Nephron progenitor cell (in vitro differentiated cells): Measurements from ENCODE around the gene MAL.

ENCODE experiments used
- DNase-seq: peaks from one replicate; pipeline ENCODE4 v3.0.0; 2021
- H3K27ac Mint-ChIP-seq: 2 replicates; pipeline ENCODE4 v1.8.0; 2021; ENCODE audit warnings: mild to moderate bottlenecking, moderate library complexity, mixed read lengths
- H3K27me3 Mint-ChIP-seq: 2 replicates; pipeline ENCODE4 v1.8.0; 2021; ENCODE audit warnings: mild to moderate bottlenecking, low read depth, mixed read lengths; ENCODE audit not compliant: poor library complexity
- H3K36me3 Mint-ChIP-seq: 2 replicates; pipeline ENCODE4 v1.8.0; 2021; ENCODE audit warnings: low read depth, mixed read lengths
- H3K4me1 Mint-ChIP-seq: 2 replicates; pipeline ENCODE4 v1.8.0; 2021; ENCODE audit warnings: mixed read lengths
- H3K4me3 Mint-ChIP-seq: 2 replicates; pipeline ENCODE4 v1.8.0; 2021; ENCODE audit warnings: mild to moderate bottlenecking, moderate library complexity, mixed read lengths
- H3K9me3 Mint-ChIP-seq: 2 replicates; pipeline ENCODE4 v1.8.0; 2021; ENCODE audit warnings: mild to moderate bottlenecking, moderate library complexity, mixed read lengths
- CTCF ChIP-seq: fragments of 200-600 bp; sonication (generic); IDR thresholded peaks from 2 replicates; pipeline ENCODE4 v1.5.0; 2021; ENCODE audit warnings: antibody characterized with exemption

Gene MAL

DNA sequence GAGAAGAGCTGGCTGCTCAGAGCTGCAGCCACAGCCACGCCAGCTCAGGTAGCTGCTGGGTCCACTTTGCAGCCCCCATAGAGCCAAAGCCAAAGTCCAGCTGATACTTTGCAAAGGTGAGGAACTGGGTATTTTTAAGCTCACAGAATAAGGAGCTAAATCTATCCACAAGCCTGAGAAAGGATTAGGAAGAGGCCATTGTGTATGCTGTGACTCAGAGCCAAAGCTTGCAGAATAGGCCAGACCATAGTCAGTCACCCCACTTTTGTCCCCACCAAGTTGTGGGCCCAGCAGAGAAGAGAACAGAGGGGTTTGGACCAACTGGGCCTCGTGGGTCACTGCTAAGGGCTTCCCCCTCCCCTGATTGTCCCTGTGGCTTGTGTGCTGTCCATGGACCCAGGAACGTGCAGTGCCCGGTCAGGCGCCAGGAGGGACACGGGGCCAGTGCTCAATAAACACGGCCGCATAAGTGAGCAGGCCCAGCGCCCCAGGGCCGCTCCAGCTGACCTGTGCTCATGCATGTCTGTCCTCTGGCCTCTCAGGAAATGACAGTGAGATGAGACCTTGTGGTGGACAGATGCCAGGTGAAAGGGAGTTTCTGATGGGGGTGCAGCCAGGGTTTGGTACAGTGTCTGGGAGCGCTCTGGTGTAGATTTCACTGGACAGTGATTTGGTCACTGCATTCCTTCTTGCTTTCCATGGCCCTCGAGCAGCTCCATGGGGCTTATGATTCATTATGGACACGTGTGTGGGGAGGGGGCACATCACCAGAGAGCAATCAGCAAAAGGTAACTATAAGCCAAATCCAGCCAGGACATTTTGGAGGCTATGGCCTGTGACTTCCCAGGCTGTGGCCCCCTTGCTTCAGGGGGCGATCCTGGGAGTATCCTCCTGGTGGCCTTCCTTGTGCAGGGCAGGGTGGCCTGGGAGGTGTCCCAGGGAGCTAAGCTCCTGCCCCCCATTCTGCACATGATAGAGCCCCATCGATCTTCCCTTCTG, 31.3 kb downstream of the MAL start:
- Mint-ChIP-seq H3K9me3 (peaks cover 5% of the 10 kb centered on the region), H3K27ac (no peak overlapping the region), H3K4me1 (peaks cover 43% of the 10 kb centered on the region), H3K4me3 (no peak overlapping the region), H3K36me3 (no peaks in the 10 kb centered on the region), H3K27me3 (peaks cover 26% of the 10 kb centered on the region)
- DNase-seq, result no peak
- no peak for TF ChIP-seq CTCF

DNA sequence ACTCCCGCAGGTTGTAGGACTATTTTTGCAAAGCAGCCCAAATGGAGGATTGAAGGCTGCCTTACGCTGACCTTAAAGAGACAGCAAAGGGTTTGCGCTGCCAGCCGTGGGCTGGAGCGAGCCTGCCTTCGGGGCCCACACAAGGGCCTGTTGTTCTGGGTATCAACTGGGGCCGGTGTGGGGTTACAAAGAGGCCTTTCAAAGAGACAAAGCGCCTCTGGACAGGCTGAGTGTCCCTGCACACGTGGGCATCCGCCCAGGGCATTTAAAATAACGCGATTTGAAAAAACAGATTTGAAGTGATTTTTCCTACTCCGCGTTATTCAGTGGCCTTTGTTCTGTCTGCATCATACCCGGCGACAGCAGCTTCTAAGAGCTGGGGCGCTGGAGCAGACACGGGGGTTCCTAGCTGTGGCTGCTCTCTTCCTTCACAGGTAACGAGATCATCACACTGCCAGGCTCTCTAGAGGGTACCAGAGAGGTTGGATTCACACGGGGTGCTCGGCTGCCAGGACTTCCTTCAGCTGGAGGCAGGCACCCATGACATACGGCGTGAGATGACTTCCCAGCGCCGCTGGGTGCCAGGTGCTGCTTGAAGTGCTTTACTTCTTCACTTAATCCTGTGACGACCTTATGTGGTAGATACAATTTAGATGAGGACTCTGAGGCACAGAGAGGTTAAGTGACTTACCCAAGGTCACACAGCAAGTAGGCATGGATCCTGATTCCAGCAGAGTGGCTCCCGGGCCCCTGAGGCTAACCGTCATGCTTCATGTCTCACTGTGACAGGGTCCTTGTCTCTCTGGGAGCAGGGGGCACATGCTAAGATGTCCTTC, 32.2 kb downstream of the MAL start:
- H3K36me3 Mint-ChIP-seq, result no peaks in the 10 kb centered on the region
- no peak overlapping the region for H3K27ac Mint-ChIP-seq

GRCh38 chr2:95058466-95058988, 33.0 kb downstream of the MAL start:
- H3K4me1 Mint-ChIP-seq, result peaks cover 48% of the 10 kb centered on the region
- TF ChIP-seq CTCF, result no peak
- H3K27ac Mint-ChIP-seq, result no peak overlapping the region
- peaks cover 13% of the 10 kb centered on the region for H3K27me3 Mint-ChIP-seq
- no peak overlapping the region for H3K4me3 Mint-ChIP-seq
- no peaks in the 10 kb centered on the region for H3K36me3 Mint-ChIP-seq
- DNase-seq, result no peak
- H3K9me3 Mint-ChIP-seq, result peaks cover 14% of the 10 kb centered on the region

More for the DNA sequence above, 32.2 kb downstream of the MAL start:
- Mint-ChIP-seq H3K9me3 (peaks cover 10% of the 10 kb centered on the region), H3K4me3 (no peak overlapping the region), H3K27me3 (peaks cover 18% of the 10 kb centered on the region), H3K4me1 (peaks cover 44% of the 10 kb centered on the region)
- no peak for DNase-seq
- TF ChIP-seq CTCF, result no peak

GRCh38 chr2:95058989-95059641, 33.6 kb downstream of the MAL start:
- H3K4me3 Mint-ChIP-seq, result no peak overlapping the region
- peaks cover 18% of the 10 kb centered on the region for H3K9me3 Mint-ChIP-seq
- DNase-seq, result peak; percentile 31
- no peak for TF ChIP-seq CTCF
- H3K27me3 Mint-ChIP-seq, result peaks cover 12% of the 10 kb centered on the region
- H3K36me3 Mint-ChIP-seq, result no peaks in the 10 kb centered on the region
- peaks cover 51% of the 10 kb centered on the region for H3K4me1 Mint-ChIP-seq
- H3K27ac Mint-ChIP-seq, result no peak overlapping the region

- no peak for DNase-seq
- Mint-ChIP-seq H3K9me3 (peaks cover 18% of the 10 kb centered on the region), H3K27me3 (peaks cover 9% of the 10 kb centered on the region), H3K4me3 (no peak overlapping the region), H3K27ac (no peak overlapping the region), H3K36me3 (no peaks in the 10 kb centered on the region), H3K4me1 (peaks cover 54% of the 10 kb centered on the region)
- no peak for TF ChIP-seq CTCF
These were observed 34.3 kb downstream of the MAL start for GRCh38 chr2:95059656-95060370.
